NB4 (cell line): ENCODE results near the gene ANO1.

Experiments used
- CTCF ChIP-seq: IDR thresholded peaks from one replicate; pipeline ENCODE4 v1.5.1; 2012; ENCODE audit warnings: low read depth, low read length
- MAX ChIP-seq: IDR thresholded peaks from 2 replicates; pipeline ENCODE4 v1.6.1; 2011; ENCODE audit warnings: low read depth, low read length
- MYC ChIP-seq: IDR thresholded peaks from 2 replicates; pipeline ENCODE4 v1.6.1; 2011; ENCODE audit warnings: low read depth, low read length
- POLR2A ChIP-seq: IDR thresholded peaks from 2 replicates; pipeline ENCODE4 v1.6.1; 2011; ENCODE audit warnings: mild to moderate bottlenecking; ENCODE audit not compliant: insufficient read length; ENCODE audit errors: extremely low read depth

- TF ChIP-seq CTCF (no peak), POLR2A (no peak), MAX (no peak), MYC (no peak)
These were observed 39.9 kb upstream of the ANO1 start for GRCh38 chr11:70038034-70038834.
